ENCODE results near the gene IL18R1.
A peak's percentile ranks its signal among the peaks of the same experiment; 100 is the strongest.
"Not testable (repeated sequence)": the region's sequence is repeated elsewhere in the genome, so short reads cannot be mapped to it uniquely, and the experiment has no call there.

IL18R1 gene, protein sequence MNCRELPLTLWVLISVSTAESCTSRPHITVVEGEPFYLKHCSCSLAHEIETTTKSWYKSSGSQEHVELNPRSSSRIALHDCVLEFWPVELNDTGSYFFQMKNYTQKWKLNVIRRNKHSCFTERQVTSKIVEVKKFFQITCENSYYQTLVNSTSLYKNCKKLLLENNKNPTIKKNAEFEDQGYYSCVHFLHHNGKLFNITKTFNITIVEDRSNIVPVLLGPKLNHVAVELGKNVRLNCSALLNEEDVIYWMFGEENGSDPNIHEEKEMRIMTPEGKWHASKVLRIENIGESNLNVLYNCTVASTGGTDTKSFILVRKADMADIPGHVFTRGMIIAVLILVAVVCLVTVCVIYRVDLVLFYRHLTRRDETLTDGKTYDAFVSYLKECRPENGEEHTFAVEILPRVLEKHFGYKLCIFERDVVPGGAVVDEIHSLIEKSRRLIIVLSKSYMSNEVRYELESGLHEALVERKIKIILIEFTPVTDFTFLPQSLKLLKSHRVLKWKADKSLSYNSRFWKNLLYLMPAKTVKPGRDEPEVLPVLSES

GRCh38 chr2:102355526-102356380, at the start of gene IL18R1:
IL18R1 (plus strand) TSS chr2:102355796; CDS start chr2:102362661, 6,865 bp downstream.
- Histone ChIP-seq H3K4me3 (ENCODE audit: low read length) (peak within 1 kb of the TSS; percentile 87), H3K9me3 (ENCODE audit: control insufficient read depth, low read length) (no peaks in the 10 kb centered on the region), H3K36me3 (ENCODE audit: control insufficient read depth, insufficient read depth, low read length) (no peaks in the 10 kb centered on the region), H3K4me1 (ENCODE audit: control insufficient read depth, insufficient read depth, low read length) (no peaks in the 10 kb centered on the region), H3K9ac (ENCODE audit: low read length) (peak within 1 kb of the TSS; percentile 88), H3K27me3 (ENCODE audit: control insufficient read depth, insufficient read depth, low read length) (no peaks in the 10 kb centered on the region)

- Histone ChIP-seq H3K36me3 (ENCODE audit: control insufficient read depth, insufficient read depth, low read length) (no peaks in the 10 kb centered on the region), H3K9me3 (ENCODE audit: control insufficient read depth, low read length) (no peaks in the 10 kb centered on the region), H3K9ac (ENCODE audit: low read length) (no peak overlapping the region), H3K4me1 (ENCODE audit: control insufficient read depth, insufficient read depth, low read length) (peaks cover 4% of the 10 kb centered on the region), H3K27me3 (ENCODE audit: control insufficient read depth, insufficient read depth, low read length) (peaks cover 4% of the 10 kb centered on the region), H3K4me3 (ENCODE audit: low read length) (no peak overlapping the region)
These were observed 49.5 kb upstream of the IL18R1 start for GRCh38 chr2:102306125-102306524.

DNA sequence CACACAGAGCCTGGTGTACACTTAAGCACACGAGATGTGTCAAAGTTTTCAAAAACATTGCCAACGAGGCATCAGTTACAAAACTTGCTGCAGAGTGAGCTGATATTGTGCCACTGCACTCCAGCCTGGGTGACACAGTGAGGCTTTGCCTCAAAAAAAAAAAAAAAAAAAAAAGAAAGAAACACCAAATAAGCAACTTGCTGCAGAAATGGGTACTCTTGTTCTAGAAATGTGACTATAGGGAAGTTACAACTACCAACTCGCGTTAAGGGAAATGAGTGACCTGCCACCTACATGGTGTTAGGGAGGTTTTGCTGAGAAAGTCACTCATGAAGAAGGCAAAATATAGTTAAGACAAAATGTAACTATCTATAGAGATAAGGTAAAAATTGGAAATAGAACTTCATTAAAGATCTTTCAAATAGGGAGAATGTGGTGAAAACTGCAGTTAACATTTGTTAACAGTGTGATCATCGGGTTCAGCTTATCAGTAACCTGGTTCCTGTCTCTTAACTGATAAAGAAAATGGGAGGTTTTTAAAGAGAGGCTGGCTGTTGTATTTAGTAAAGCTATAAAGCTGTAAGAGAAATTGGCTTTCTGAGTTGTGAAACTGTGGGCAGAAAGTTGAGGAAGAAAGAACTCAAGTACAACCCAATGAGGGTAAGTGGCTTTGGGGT, 44.5 kb upstream of the IL18R1 start, which contains the start of gene IL1RL1:
Gene IL1RL1, plus strand, starts transcription at position 600 of the 677 bp plus-strand sequence. CDS start 26,702 bp downstream, outside the sequence.
- Histone ChIP-seq H3K27me3 (ENCODE audit: control insufficient read depth, insufficient read depth, low read length) (peaks cover 4% of the 10 kb centered on the region), H3K4me1 (ENCODE audit: control insufficient read depth, insufficient read depth, low read length) (no peaks in the 10 kb centered on the region), H3K9me3 (ENCODE audit: control insufficient read depth, low read length) (no peaks in the 10 kb centered on the region), H3K36me3 (ENCODE audit: control insufficient read depth, insufficient read depth, low read length) (no peaks in the 10 kb centered on the region), H3K9ac (ENCODE audit: low read length) (no peak within 1 kb of the TSS), H3K4me3 (ENCODE audit: low read length) (no peak within 1 kb of the TSS)

DNA sequence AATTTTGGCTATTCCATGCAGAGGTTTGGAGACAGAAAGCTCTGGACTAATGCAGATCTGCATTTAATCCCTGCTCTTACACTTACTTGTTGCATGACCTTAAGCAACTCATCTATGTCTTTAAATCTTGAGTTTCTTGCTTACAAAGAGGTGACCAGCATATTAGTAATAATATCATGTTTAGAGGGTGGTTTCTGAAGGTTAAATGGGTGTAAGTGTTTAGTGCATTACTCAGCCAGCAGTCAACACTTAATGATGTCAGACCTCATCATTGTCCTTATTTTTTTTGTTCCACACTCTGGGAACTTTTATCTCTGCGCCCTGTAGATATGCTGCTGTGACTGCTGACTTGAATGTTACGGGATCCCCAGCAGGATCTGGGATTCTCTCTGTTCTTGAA, 42.6 kb upstream of the IL18R1 start:
- H3K4me3 ChIP-seq (ENCODE audit: low read length) = no peak overlapping the region
- no peaks in the 10 kb centered on the region for H3K36me3 ChIP-seq (ENCODE audit: control insufficient read depth, insufficient read depth, low read length)
- peaks cover 3% of the 10 kb centered on the region for H3K27me3 ChIP-seq (ENCODE audit: control insufficient read depth, insufficient read depth, low read length)
- no peak overlapping the region for H3K9ac ChIP-seq (ENCODE audit: low read length)
- no peaks in the 10 kb centered on the region for H3K9me3 ChIP-seq (ENCODE audit: control insufficient read depth, low read length)
- H3K4me1 ChIP-seq (ENCODE audit: control insufficient read depth, insufficient read depth, low read length) = peaks cover 4% of the 10 kb centered on the region

DNA sequence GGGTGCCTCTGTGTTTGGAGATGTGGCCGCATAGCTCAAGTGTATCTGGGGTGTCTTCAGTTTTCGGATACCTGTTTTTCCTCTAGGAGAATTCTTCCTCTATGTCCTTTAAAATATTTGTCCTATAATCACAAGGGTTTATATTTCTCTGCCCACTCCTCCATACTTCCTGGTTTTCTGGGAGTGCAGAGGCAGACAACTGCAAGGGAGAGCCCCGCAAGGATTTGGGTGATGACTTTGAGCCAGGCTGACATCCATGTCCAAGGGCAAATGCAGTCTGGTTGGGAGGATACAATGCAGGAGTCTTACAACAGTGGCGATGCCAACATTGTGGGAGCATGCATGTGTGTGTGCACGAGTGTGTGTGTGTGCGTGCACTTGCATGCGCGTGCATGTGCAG, 42.1 kb upstream of the IL18R1 start:
- Histone ChIP-seq H3K4me1 (ENCODE audit: control insufficient read depth, insufficient read depth, low read length) (peaks cover 6% of the 10 kb centered on the region), H3K9ac (ENCODE audit: low read length) (no peak overlapping the region), H3K36me3 (ENCODE audit: control insufficient read depth, insufficient read depth, low read length) (no peaks in the 10 kb centered on the region), H3K9me3 (ENCODE audit: control insufficient read depth, low read length) (no peaks in the 10 kb centered on the region), H3K4me3 (ENCODE audit: low read length) (no peak overlapping the region), H3K27me3 (ENCODE audit: control insufficient read depth, insufficient read depth, low read length) (no peaks in the 10 kb centered on the region)

DNA sequence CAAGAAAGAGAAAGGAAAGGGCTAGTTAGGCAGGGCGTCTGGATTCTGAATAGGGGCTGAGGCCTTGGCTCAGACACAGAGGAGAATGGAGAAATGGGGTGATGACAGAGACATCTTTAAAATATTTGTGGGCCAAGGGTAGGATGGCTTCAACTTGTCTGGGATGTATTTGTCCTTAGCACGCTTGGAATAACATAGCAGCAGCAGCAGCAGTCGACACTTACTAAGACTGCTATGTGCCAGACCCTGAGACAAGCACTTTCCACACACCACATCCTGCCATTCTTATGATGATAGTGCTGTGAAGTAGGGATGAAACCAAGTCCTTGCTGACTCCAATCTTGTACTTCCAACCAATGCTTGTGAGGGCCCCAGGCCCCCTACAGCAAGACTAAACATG, 41.6 kb upstream of the IL18R1 start:
- Histone ChIP-seq H3K27me3 (ENCODE audit: control insufficient read depth, insufficient read depth, low read length) (no peaks in the 10 kb centered on the region), H3K9me3 (ENCODE audit: control insufficient read depth, low read length) (no peaks in the 10 kb centered on the region), H3K36me3 (ENCODE audit: control insufficient read depth, insufficient read depth, low read length) (no peaks in the 10 kb centered on the region), H3K4me3 (ENCODE audit: low read length) (no peak overlapping the region), H3K9ac (ENCODE audit: low read length) (no peak overlapping the region), H3K4me1 (ENCODE audit: control insufficient read depth, insufficient read depth, low read length) (peaks cover 6% of the 10 kb centered on the region)

- H3K4me3 ChIP-seq (ENCODE audit: low read length) = no peak overlapping the region
- H3K9me3 ChIP-seq (ENCODE audit: control insufficient read depth, low read length) = no peaks in the 10 kb centered on the region
- H3K9ac ChIP-seq (ENCODE audit: low read length) = no peak overlapping the region
- H3K27me3 ChIP-seq (ENCODE audit: control insufficient read depth, insufficient read depth, low read length) = no peaks in the 10 kb centered on the region
- no peaks in the 10 kb centered on the region for H3K36me3 ChIP-seq (ENCODE audit: control insufficient read depth, insufficient read depth, low read length)
- H3K4me1 ChIP-seq (ENCODE audit: control insufficient read depth, insufficient read depth, low read length) = peaks cover 6% of the 10 kb centered on the region
These were observed 39.7 kb upstream of the IL18R1 start for GRCh38 chr2:102315921-102316320.

DNA sequence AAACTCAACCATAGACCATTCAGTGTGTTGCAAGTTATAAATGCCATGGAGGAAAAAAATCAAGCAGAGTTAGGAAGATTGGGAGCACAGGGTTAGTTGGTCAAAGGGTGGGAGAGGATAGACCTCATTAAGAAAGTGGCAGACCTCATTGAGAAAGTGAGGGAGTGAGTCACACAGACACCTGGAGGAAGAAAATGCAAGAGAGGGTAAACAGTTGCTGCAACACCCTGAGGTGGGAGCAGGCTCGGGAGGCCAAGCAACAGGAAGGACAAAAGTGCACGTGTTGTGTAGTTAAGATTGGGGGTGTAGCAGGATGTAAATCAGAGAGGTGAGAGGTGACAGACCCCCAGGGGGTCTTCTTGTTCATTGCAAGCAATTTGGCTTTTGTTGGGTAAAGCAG, 37.9 kb upstream of the IL18R1 start:
- no peak overlapping the region for H3K9ac ChIP-seq (ENCODE audit: low read length)
- no peaks in the 10 kb centered on the region for H3K9me3 ChIP-seq (ENCODE audit: control insufficient read depth, low read length)
- no peaks in the 10 kb centered on the region for H3K36me3 ChIP-seq (ENCODE audit: control insufficient read depth, insufficient read depth, low read length)

DNA sequence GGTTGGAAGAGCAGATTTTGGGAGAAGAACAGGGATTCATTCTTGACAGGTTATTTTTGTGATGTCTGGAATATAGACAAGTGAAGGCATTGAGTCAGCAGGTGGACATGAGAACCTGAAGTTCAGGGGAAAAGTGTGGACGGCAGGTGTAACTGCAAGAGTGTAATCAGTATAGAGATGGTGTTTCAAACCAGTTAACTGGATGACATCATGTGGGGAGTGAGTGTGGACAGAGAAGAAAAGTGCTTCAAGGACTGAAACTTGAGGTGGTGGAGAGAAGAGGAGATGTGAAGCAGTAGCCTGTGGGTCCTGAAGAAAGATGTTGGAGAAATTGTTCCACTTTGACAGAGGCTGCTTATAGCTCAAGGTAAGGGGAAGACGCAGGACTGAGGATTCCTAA, 37.2 kb upstream of the IL18R1 start:
- Histone ChIP-seq H3K4me3 (ENCODE audit: low read length) (no peak overlapping the region), H3K9me3 (ENCODE audit: control insufficient read depth, low read length) (no peaks in the 10 kb centered on the region), H3K4me1 (ENCODE audit: control insufficient read depth, insufficient read depth, low read length) (peaks cover 6% of the 10 kb centered on the region), H3K27me3 (ENCODE audit: control insufficient read depth, insufficient read depth, low read length) (no peaks in the 10 kb centered on the region), H3K9ac (ENCODE audit: low read length) (no peak overlapping the region), H3K36me3 (ENCODE audit: control insufficient read depth, insufficient read depth, low read length) (no peaks in the 10 kb centered on the region)

More for the DNA sequence above, 37.9 kb upstream of the IL18R1 start:
- Histone ChIP-seq H3K4me3 (ENCODE audit: low read length) (no peak overlapping the region), H3K27me3 (ENCODE audit: control insufficient read depth, insufficient read depth, low read length) (no peaks in the 10 kb centered on the region), H3K4me1 (ENCODE audit: control insufficient read depth, insufficient read depth, low read length) (peaks cover 6% of the 10 kb centered on the region)

DNA sequence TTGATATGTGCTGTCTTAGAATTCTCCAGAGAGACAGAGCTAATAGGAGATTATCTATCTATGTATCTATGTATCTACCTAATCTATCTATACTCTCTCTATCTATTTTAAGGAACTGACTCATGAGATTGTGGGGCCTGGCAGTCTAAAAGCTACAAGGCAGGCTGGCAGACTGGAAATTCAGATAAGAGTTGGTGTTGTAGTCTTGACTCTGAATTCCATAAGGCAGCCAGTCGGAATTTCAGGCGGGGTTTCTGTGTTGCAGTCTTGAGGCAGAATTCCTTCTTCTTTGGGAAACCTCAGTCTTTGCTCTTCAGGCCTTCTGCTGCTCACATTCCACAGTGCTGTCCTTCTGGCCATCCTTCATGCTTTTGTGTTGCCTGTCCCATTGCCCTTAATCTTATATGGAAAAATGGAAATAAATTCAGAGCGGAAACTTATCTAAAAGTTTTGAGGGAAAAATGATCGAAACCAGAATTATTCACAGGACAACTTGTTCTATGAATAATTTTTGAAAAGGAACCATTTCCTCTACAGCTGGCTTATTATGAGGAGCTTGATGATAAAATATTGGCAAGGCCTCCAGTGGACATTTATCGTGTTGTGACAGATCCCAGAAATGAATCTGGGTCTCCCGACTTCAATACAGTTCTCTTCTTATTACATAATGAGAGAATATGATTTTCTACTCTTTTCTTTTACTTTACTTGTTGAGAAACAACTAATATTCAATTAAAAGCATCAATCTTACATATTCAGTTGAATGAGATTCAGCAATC, 33.5 kb upstream of the IL18R1 start:
- no peaks in the 10 kb centered on the region for H3K36me3 ChIP-seq (ENCODE audit: control insufficient read depth, insufficient read depth, low read length)

DNA sequence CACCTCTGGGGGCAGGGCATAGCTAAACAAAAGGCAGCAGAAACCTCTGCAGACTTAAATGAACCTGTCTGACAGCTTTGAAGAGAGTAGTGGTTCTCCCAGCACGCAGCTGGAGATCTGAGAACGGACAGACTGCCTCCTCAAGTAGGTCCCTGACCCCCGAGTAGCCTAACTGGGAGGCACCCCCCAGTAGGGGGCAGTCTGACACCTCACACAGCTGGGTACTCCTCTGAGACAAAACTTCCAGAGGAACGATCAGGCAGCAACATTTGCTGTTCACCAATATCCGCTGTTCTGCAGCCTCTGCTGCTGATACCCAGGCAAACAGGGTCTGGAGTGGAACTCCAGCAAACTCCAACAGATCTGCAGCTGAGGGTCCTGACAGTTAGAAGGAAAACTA, 30.7 kb upstream of the IL18R1 start:
- H3K9ac ChIP-seq (ENCODE audit: low read length); H3K4me1 ChIP-seq (ENCODE audit: control insufficient read depth, insufficient read depth, low read length); H3K36me3 ChIP-seq (ENCODE audit: control insufficient read depth, insufficient read depth, low read length); H3K27me3 ChIP-seq (ENCODE audit: control insufficient read depth, insufficient read depth, low read length); H3K4me3 ChIP-seq (ENCODE audit: low read length); H3K9me3 ChIP-seq (ENCODE audit: control insufficient read depth, low read length): not testable (repeated sequence)

More for the DNA sequence above, 33.5 kb upstream of the IL18R1 start:
- Histone ChIP-seq H3K27me3 (ENCODE audit: control insufficient read depth, insufficient read depth, low read length) (no peaks in the 10 kb centered on the region), H3K9me3 (ENCODE audit: control insufficient read depth, low read length) (no peaks in the 10 kb centered on the region), H3K9ac (ENCODE audit: low read length) (no peak overlapping the region), H3K4me3 (ENCODE audit: low read length) (no peak overlapping the region), H3K4me1 (ENCODE audit: control insufficient read depth, insufficient read depth, low read length) (peaks cover 6% of the 10 kb centered on the region)

All from mucosa of stomach (tissue), 1 donor.